Upper lobe of right lung (tissue), 1 donor: Measurements from ENCODE around the gene NT5DC4. TPM values are rescaled to one million over a fixed set of nuclear protein-coding genes. Genes with fewer than 3 reads are reported as not detected.
A peak's percentile ranks its signal among the peaks of the same experiment; 100 is the strongest.

ENCODE experiments used
- ATAC-seq: fragments of 200-7000 bp; cut with Tn5 transposase; one replicate; pipeline ENCODE4 v1.9.1; 2020; ENCODE audit warnings: mild to moderate bottlenecking, moderate library complexity
- DNase-seq: peaks from one replicate; pipeline ENCODE4 v3.0.0-alpha.2; 2020
- H3K27ac ChIP-seq: fragments of 200-600 bp; one replicate; pipeline ENCODE4 v1.8.0; 2022
- H3K27me3 ChIP-seq: fragments of 200-600 bp; one replicate; pipeline ENCODE4 v1.8.0; 2022; ENCODE audit warnings: mild to moderate bottlenecking
- H3K36me3 ChIP-seq: fragments of 200-600 bp; one replicate; pipeline ENCODE4 v1.8.0; 2022
- H3K4me1 ChIP-seq: fragments of 200-600 bp; one replicate; pipeline ENCODE4 v1.8.0; 2022
- H3K4me3 ChIP-seq: fragments of 200-600 bp; one replicate; pipeline ENCODE4 v1.8.0; 2022; ENCODE audit warnings: mild to moderate bottlenecking
- H3K9me3 ChIP-seq: fragments of 200-600 bp; one replicate; pipeline ENCODE4 v1.8.0; 2022
- intact Hi-C: fragments of 100-400 bp; cut with DNase I; formaldehyde crosslinking; loops from one replicate; pipeline ENCODE4 v1.11.0; 2022
- total RNA-seq: library from RNA; stranded (reverse); fragmentation: NEBNext Ultra II Directional; extraction: Animal tissue kit (Norgen Biotek cat#: 25700); gene quantifications from one replicate; pipeline ENCODE4 v1.2.1, GENCODE V29; 2021
- TF ChIP-seq, protein P1 (sequence below): fragments of 200-600 bp; IDR thresholded peaks from one replicate; pipeline ENCODE4 v1.8.0; 2022; ENCODE audit warnings: antibody characterized with exemption
- donor health status: DM: no; HTN: yes; CAD: no; lungs with severe emphysema.

The NT5DC4 gene
- total RNA-seq, 1 donor from 2014 or later: not detected

- ATAC-seq (no peak), DNase-seq (no peak)
- Histone ChIP-seq H3K4me1 (peaks cover 19% of the 10 kb centered on the region), H3K36me3 (no peaks in the 10 kb centered on the region), H3K9me3 (no peaks in the 10 kb centered on the region), H3K4me3 (no peak overlapping the region), H3K27me3 (no peaks in the 10 kb centered on the region), H3K27ac (no peak overlapping the region)
- intact Hi-C loops: no loop called here
- TF ChIP-seq, protein P1, sequence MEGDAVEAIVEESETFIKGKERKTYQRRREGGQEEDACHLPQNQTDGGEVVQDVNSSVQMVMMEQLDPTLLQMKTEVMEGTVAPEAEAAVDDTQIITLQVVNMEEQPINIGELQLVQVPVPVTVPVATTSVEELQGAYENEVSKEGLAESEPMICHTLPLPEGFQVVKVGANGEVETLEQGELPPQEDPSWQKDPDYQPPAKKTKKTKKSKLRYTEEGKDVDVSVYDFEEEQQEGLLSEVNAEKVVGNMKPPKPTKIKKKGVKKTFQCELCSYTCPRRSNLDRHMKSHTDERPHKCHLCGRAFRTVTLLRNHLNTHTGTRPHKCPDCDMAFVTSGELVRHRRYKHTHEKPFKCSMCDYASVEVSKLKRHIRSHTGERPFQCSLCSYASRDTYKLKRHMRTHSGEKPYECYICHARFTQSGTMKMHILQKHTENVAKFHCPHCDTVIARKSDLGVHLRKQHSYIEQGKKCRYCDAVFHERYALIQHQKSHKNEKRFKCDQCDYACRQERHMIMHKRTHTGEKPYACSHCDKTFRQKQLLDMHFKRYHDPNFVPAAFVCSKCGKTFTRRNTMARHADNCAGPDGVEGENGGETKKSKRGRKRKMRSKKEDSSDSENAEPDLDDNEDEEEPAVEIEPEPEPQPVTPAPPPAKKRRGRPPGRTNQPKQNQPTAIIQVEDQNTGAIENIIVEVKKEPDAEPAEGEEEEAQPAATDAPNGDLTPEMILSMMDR: no peak
Observed at GRCh38 chr2:112687522-112687921, 33.3 kb upstream of the NT5DC4 start.

DNA sequence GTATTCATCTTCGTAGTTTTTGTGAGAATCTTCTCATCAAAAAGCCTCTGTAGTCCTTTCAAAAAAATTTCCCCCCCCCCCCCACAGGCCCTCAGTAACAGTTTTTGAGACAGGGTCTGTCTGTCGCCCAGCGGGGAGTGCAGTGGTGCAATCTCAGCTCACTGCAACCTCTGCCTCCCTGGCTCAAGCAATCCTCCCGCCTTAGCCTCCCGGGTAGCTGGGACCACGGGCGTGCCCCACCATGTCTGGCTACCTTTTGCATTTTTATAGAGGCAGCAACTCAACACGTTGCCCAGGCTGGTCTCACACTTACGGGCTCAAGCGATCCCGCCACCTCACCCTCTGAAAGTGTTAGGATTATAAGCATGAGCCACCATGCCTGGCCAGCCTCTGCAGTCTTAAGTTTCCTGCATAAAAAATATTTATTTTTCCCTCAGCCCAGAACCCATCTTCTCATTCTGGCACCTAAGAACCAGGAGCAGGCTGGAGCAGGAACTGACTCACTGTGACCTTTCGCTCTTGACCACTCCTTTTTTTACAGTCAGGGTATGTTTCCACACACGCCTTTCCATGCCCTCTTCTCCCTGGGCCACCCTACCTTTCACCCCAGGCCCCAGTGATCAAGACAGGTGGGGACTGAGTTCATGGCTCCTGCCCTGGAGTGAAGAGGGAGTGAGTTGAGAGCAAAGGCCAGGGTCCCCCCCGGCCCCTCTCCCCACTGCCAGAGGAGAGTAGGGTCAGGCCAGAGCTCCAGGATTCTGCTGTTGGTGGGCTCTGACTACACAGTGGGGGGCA lies 32.5 kb upstream of the NT5DC4 start:
- Histone ChIP-seq H3K27me3 (no peaks in the 10 kb centered on the region), H3K9me3 (no peaks in the 10 kb centered on the region), H3K4me1 (peaks cover 24% of the 10 kb centered on the region), H3K4me3 (no peak overlapping the region), H3K36me3 (no peaks in the 10 kb centered on the region), H3K27ac (no peak overlapping the region)
- DNase-seq (no peak), ATAC-seq (no peak)
- intact Hi-C loops: no loop called here
- TF ChIP-seq, protein P1: no peak

DNA sequence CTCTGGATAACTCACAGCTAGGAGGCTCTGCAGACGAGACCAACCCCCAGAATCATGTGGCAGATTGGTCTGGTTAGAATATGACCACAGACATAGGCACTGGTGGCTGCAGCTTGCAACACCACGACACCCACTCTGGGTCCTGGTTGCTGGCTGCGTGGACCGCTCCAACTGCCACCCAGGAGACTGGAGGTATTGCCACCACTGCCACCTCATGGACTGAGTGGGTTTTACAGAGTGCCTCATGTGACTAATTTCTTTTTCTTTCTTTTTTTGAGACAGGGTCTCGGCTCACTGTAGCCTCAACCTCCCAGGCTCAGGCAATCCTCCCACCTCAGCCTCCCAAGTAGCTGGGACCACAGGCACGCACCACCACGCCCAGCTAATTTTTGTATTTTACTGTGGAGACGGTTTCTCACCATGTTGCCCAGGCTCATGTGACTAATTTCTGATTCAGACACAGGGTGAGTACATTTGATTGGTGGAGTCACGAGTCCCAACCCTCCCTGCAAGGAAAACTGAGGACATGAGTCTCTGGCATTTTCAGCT lies 29.9 kb upstream of the NT5DC4 start:
- Histone ChIP-seq H3K27me3 (no peaks in the 10 kb centered on the region), H3K4me1 (peaks cover 17% of the 10 kb centered on the region), H3K27ac (peak overlapping the region; percentile 79), H3K36me3 (no peaks in the 10 kb centered on the region), H3K9me3 (no peaks in the 10 kb centered on the region), H3K4me3 (no peak overlapping the region)
- intact Hi-C loops: no loop called here
- ATAC-seq: peak; percentile 94
- DNase-seq: peak; percentile 91
- TF ChIP-seq, protein P1: peak; percentile 74

- ATAC-seq: no peak
- H3K36me3 ChIP-seq: no peaks in the 10 kb centered on the region
- H3K4me3 ChIP-seq: no peak overlapping the region
- no peak for DNase-seq
- no peaks in the 10 kb centered on the region for H3K27me3 ChIP-seq
- intact Hi-C loops: no loop called here
- TF ChIP-seq, protein P1: no peak
- no peaks in the 10 kb centered on the region for H3K9me3 ChIP-seq
- peaks cover 17% of the 10 kb centered on the region for H3K4me1 ChIP-seq
- H3K27ac ChIP-seq: no peak overlapping the region
Observed at GRCh38 chr2:112691881-112692281, 28.9 kb upstream of the NT5DC4 start.

DNA sequence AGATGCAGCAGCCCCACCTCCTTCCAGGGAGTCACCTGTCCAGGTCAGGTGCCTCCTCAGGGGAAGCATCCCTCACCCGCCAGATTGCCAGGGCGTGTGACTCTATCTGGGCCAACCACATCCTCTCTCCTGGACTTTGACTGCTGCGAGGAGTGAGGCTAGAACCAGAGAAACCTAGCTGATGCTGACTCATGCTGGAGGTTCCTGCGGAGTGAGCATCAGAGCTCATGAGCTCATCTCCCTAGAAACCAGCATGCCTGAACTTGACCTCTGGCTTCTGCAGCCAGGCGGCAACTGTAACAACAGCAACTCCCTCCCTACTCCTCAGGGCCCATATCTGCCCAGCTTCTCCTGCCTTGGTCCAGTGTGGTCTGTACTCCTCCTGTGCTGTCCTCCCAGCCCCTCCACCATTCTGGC lies 28.3 kb upstream of the NT5DC4 start:
- DNase-seq: peak; percentile 72
- TF ChIP-seq, protein P1: no peak
- H3K27me3 ChIP-seq: no peaks in the 10 kb centered on the region
- intact Hi-C loops: no loop called here
- peaks cover 17% of the 10 kb centered on the region for H3K4me1 ChIP-seq
- H3K36me3 ChIP-seq: no peaks in the 10 kb centered on the region
- H3K27ac ChIP-seq: peak overlapping the region; percentile 51
- no peaks in the 10 kb centered on the region for H3K9me3 ChIP-seq
- no peak overlapping the region for H3K4me3 ChIP-seq
- ATAC-seq: peak; percentile 82
